ENCODE measurements around the gene FRMD6.

DNA sequence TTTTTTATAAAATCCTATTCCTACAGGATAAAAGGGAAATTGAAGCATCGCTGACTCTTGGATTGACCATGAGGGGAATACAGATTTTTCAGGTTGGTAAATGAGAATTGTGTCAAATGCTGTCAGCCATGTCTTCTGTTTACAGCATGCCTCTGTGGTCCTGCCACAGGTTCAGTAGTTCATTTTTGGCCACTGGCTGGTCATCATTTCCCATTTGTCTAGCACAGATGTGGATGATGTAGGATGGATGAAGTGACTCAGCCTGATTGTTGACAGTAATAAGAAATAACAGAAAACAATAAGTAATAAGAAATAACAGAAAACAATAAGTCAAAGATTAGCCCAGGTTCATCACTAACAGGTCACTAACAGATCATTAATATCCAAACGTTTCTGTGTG is 59.8 kb downstream of the FRMD6 start:
- TF ChIP-seq ZC3H10 (CRISPR knock-in tag; IDR thresholded peaks at IDR 0.05) (no peak), ZFP30 (CRISPR knock-in tag; IDR thresholded peaks at IDR 0.05) (no peak), ZFP3 (CRISPR knock-in tag; IDR thresholded peaks at IDR 0.05) (no peak), ARNTL (CRISPR knock-in tag; IDR thresholded peaks at IDR 0.05; ENCODE audit: borderline replicate concordance, low read depth) (no peak), PPARA (CRISPR knock-in tag; IDR thresholded peaks at IDR 0.05; ENCODE audit: borderline replicate concordance) (no peak)
- TF ChIP-seq, protein P1, sequence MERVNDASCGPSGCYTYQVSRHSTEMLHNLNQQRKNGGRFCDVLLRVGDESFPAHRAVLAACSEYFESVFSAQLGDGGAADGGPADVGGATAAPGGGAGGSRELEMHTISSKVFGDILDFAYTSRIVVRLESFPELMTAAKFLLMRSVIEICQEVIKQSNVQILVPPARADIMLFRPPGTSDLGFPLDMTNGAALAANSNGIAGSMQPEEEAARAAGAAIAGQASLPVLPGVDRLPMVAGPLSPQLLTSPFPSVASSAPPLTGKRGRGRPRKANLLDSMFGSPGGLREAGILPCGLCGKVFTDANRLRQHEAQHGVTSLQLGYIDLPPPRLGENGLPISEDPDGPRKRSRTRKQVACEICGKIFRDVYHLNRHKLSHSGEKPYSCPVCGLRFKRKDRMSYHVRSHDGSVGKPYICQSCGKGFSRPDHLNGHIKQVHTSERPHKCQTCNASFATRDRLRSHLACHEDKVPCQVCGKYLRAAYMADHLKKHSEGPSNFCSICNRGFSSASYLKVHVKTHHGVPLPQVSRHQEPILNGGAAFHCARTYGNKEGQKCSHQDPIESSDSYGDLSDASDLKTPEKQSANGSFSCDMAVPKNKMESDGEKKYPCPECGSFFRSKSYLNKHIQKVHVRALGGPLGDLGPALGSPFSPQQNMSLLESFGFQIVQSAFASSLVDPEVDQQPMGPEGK (CRISPR knock-in tag; IDR thresholded peaks at IDR 0.05; ENCODE audit: borderline replicate concordance) = no peak
- TF ChIP-seq, protein P2, sequence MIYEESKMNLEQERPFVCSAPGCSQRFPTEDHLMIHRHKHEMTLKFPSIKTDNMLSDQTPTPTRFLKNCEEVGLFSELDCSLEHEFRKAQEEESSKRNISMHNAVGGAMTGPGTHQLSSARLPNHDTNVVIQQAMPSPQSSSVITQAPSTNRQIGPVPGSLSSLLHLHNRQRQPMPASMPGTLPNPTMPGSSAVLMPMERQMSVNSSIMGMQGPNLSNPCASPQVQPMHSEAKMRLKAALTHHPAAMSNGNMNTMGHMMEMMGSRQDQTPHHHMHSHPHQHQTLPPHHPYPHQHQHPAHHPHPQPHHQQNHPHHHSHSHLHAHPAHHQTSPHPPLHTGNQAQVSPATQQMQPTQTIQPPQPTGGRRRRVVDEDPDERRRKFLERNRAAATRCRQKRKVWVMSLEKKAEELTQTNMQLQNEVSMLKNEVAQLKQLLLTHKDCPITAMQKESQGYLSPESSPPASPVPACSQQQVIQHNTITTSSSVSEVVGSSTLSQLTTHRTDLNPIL (CRISPR knock-in tag; IDR thresholded peaks at IDR 0.05; ENCODE audit: low read depth) = no peak
- TF ChIP-seq, protein P3, sequence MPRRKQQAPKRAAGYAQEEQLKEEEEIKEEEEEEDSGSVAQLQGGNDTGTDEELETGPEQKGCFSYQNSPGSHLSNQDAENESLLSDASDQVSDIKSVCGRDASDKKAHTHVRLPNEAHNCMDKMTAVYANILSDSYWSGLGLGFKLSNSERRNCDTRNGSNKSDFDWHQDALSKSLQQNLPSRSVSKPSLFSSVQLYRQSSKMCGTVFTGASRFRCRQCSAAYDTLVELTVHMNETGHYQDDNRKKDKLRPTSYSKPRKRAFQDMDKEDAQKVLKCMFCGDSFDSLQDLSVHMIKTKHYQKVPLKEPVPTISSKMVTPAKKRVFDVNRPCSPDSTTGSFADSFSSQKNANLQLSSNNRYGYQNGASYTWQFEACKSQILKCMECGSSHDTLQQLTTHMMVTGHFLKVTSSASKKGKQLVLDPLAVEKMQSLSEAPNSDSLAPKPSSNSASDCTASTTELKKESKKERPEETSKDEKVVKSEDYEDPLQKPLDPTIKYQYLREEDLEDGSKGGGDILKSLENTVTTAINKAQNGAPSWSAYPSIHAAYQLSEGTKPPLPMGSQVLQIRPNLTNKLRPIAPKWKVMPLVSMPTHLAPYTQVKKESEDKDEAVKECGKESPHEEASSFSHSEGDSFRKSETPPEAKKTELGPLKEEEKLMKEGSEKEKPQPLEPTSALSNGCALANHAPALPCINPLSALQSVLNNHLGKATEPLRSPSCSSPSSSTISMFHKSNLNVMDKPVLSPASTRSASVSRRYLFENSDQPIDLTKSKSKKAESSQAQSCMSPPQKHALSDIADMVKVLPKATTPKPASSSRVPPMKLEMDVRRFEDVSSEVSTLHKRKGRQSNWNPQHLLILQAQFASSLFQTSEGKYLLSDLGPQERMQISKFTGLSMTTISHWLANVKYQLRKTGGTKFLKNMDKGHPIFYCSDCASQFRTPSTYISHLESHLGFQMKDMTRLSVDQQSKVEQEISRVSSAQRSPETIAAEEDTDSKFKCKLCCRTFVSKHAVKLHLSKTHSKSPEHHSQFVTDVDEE (CRISPR knock-in tag; IDR thresholded peaks at IDR 0.05) = no peak

Measured in SK-N-SH treated with all-trans-retinoic acid at 6 μM for 48 hours (cell line).